Esophagus (tissue), 2 donors: ENCODE measurements around the gene DGKD. TPM values are rescaled to one million over a fixed set of nuclear protein-coding genes. Genes with fewer than 3 reads are reported as not detected.

ENCODE experiments used
- H3K27ac ChIP-seq, 2 donors: one replicate each; pipeline ENCODE4 v1.5.1; 2013; ENCODE audit warnings: low read depth in 2 of 2, mild to moderate bottlenecking in 2 of 2, inconsistent platforms in 1 of 2, low read length in 1 of 2, moderate library complexity in 1 of 2
- H3K27me3 ChIP-seq, 2 donors: one replicate each; pipeline ENCODE4 v1.6.1; 2013; ENCODE audit warnings: low read length in 2 of 2, control low read depth in 1 of 2, mild to moderate bottlenecking in 1 of 2; ENCODE audit not compliant: insufficient read depth in 2 of 2, control insufficient read depth in 1 of 2
- H3K36me3 ChIP-seq, 2 donors: one replicate each; pipeline ENCODE4 v1.6.1; 2013; ENCODE audit warnings: low read length in 1 of 2; ENCODE audit not compliant: control insufficient read depth in 2 of 2, insufficient read depth in 2 of 2
- H3K4me1 ChIP-seq, 2 donors: one replicate each; pipeline ENCODE4 v1.6.1; 2013; ENCODE audit warnings: low read length in 1 of 2; ENCODE audit not compliant: control insufficient read depth in 2 of 2, insufficient read depth in 2 of 2
- H3K4me3 ChIP-seq, 2 donors: one replicate each; pipeline ENCODE4 v1.5.1; 2013; ENCODE audit warnings: low read length in 2 of 2, mild to moderate bottlenecking in 2 of 2, low read depth in 1 of 2, moderate library complexity in 1 of 2
- H3K9me3 ChIP-seq, 2 donors: one replicate each; pipeline ENCODE4 v1.6.1; 2013; ENCODE audit warnings: mild to moderate bottlenecking in 2 of 2, low read depth in 1 of 2, low read length in 1 of 2, moderate library complexity in 1 of 2; ENCODE audit not compliant: control insufficient read depth in 2 of 2, insufficient read depth in 1 of 2
- WGBS, 2 donors: extraction: QIAGEN DNeasy Blood & Tissue Kit; methylation state at CpG; one replicate each; pipeline ENCODE4 v1.1.7; 2013; 5-methylcytosine and 5-hydroxymethylcytosine counted together
- polyA plus RNA-seq, 2 donors: library from polyadenylated mRNA; stranded (reverse); fragments of 200-250 nt; gene quantifications; one replicate each; pipeline ENCODE4 v1.2.3, GENCODE V29; 2013
- donor health status: healthy with polysubstance abuse.
- donor health status: Bipolar disorder and iron deficiency.

DGKD gene
- polyA plus RNA-seq, 2 donors: 3.3 to 15.4 TPM

DNA sequence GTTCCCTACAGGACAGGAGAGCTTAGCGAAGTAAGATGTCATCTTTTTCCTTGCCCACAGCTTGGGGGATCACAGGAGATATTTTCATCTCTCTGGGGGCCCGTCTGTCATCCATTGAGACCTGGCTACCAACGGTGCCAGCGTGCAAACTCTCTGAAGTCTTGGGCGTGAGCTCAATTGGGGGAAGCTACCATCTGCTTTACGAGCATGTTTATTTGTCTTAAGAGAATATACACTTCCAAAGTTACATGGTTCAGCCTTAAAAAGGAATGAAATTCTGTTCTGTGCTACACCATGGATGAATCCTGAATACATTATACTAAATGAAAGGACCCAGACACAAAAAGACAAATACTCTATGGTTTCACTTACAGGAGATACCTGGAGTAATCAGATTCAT lies 33.1 kb upstream of the DGKD start:
- no peaks in the 10 kb centered on the region for H3K4me1 ChIP-seq
- WGBS, 2 donors: 74 to 77% methylated on average over 6 of the region's 6 CpGs

GRCh38 chr2:233323851-233324250 lies 30.4 kb upstream of the DGKD start:
- Histone ChIP-seq H3K36me3 (no peaks in the 10 kb centered on the region), H3K27ac (no peak overlapping the region), H3K9me3 (no peaks in the 10 kb centered on the region), H3K4me1 (no peaks in the 10 kb centered on the region), H3K4me3 (no peak overlapping the region), H3K27me3 (no peaks in the 10 kb centered on the region)
- 87 to 92% methylated on average over 8 of the region's 8 CpGs for WGBS, 2 donors

More for the DNA sequence above, 33.1 kb upstream of the DGKD start:
- no peak overlapping the region for H3K27ac ChIP-seq
- H3K27me3 ChIP-seq: no peaks in the 10 kb centered on the region
- no peaks in the 10 kb centered on the region for H3K9me3 ChIP-seq
- no peaks in the 10 kb centered on the region for H3K36me3 ChIP-seq
- H3K4me3 ChIP-seq: no peak overlapping the region

DNA sequence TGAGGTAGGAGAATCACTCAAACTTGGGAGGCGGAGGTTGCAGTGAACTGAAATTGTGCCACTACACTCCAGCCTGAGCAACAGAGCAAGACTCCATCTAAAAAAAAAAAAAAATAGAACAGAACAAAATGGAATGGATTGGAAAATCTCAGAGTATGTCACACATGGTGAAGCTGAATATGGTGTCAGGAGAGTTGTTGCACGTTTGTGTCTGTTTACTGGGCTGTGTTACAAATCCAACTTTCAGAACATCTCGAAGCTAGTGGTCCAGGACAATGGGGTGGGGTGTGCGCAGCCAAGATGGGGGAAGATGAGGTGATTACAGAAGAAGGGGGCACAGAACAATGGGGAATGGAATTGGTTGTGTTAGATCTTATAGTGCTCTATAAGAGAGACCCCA lies 29.0 kb upstream of the DGKD start:
- WGBS, 2 donors: 70 to 76% methylated on average over 4 of the region's 4 CpGs
- Histone ChIP-seq H3K27ac (no peak overlapping the region), H3K9me3 (no peaks in the 10 kb centered on the region), H3K4me1 (no peaks in the 10 kb centered on the region), H3K4me3 (no peak overlapping the region), H3K27me3 (no peaks in the 10 kb centered on the region), H3K36me3 (no peaks in the 10 kb centered on the region)

- Histone ChIP-seq H3K4me3 (no peak overlapping the region), H3K27ac (no peak overlapping the region), H3K9me3 (no peaks in the 10 kb centered on the region), H3K4me1 (no peaks in the 10 kb centered on the region), H3K27me3 (no peaks in the 10 kb centered on the region), H3K36me3 (no peaks in the 10 kb centered on the region)
- 68 to 76% methylated on average over 10 of the region's 10 CpGs for WGBS, 2 donors
These were observed 28.5 kb upstream of the DGKD start for GRCh38 chr2:233325814-233326213.

- Histone ChIP-seq H3K27me3 (no peaks in the 10 kb centered on the region), H3K27ac (no peak overlapping the region), H3K4me1 (no peaks in the 10 kb centered on the region), H3K36me3 (no peaks in the 10 kb centered on the region), H3K9me3 (no peaks in the 10 kb centered on the region), H3K4me3 (no peak overlapping the region)
- 88 to 92% methylated on average over 8 of the region's 8 CpGs for WGBS, 2 donors
These were observed 27.8 kb upstream of the DGKD start for GRCh38 chr2:233326500-233326899.

DNA sequence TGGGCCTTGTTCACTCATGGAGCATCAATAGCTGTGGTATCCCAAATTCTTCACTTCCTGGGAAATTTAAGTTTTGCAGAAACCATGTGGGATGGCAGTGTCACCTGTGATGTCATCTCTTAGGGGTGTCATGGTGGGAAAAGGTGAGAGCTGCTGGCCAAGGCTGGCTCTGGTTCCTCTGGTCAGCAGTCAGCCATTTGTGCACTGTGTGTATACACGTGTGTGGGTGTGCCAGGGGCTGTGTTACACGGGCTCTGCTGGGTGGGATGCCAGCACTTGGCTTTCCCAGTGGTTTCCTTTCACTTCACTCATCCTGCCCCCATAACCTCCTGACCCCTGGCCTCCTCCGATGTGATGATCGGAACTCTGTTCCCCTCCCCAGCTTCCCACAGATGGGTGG lies 25.4 kb upstream of the DGKD start:
- 72 to 75% methylated on average over 4 of the region's 4 CpGs for WGBS, 2 donors
- H3K4me3 ChIP-seq: no peak overlapping the region
- no peaks in the 10 kb centered on the region for H3K4me1 ChIP-seq
- no peaks in the 10 kb centered on the region for H3K36me3 ChIP-seq
- H3K27me3 ChIP-seq: no peaks in the 10 kb centered on the region
- no peaks in the 10 kb centered on the region for H3K9me3 ChIP-seq
- H3K27ac ChIP-seq: no peak overlapping the region

DNA sequence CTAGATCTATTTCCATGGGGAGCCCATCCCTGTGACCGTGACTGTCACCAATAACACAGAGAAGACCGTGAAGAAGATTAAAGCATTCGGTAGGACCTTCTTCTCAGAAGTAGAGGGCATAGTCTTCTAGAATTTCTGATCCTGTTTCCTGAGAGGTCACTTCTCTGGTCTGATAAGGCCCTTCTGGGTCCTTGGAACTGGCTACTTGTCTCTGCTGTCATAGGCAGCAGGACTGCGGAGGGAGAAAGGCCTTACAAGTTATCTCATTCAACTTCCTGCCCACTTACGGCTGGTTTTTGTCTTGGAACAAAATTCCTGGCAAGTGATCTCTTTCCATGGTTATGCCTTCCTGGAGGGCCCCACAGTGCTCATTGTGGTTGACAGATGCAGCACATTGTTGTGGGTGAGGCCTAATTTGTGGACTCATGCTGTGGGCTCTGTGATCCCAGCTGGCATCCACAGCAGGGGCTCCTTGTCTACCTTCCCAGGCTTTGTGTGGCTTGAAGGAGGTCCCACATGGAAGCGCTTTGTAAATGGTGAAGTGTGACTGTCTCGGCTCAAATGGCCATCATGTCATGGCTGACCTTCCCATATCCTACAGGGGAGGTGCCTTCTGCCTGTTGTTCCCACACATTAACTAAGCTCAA lies 24.7 kb upstream of the DGKD start:
- Histone ChIP-seq H3K4me1 (no peaks in the 10 kb centered on the region), H3K9me3 (no peaks in the 10 kb centered on the region), H3K27ac (no peak overlapping the region), H3K27me3 (no peaks in the 10 kb centered on the region), H3K4me3 (no peak overlapping the region), H3K36me3 (no peaks in the 10 kb centered on the region)
- 86 to 87% methylated on average over 7 of the region's 7 CpGs for WGBS, 2 donors

GRCh38 chr2:233331536-233331935 lies 22.8 kb upstream of the DGKD start:
- WGBS, 2 donors: 76 to 78% methylated on average over 15 of the region's 15 CpGs

DNA sequence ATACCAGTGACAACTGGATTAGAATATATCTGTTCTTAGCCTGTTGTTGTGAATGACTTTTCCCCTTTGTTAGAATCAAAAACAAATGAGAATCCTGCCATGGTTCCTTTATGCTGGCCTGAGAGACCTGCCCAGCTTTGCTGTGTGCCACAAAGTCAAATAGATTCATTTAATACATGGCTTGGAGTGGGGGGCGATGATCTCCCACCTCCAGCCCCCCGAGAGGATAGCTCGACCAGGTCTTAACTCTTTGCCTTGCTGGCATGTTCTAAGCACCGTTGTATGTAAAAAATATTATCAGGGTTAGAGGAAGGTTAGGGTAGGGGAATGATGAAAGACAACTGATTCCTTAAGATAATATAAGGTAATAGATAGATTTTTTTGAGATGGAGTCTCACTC lies 22.2 kb upstream of the DGKD start:
- H3K27ac ChIP-seq: no peak overlapping the region

More at GRCh38 chr2:233331536-233331935, 22.8 kb upstream of the DGKD start:
- no peaks in the 10 kb centered on the region for H3K4me1 ChIP-seq
- no peaks in the 10 kb centered on the region for H3K27me3 ChIP-seq
- H3K9me3 ChIP-seq: no peaks in the 10 kb centered on the region
- no peak overlapping the region for H3K4me3 ChIP-seq
- H3K36me3 ChIP-seq: no peaks in the 10 kb centered on the region
- peak overlapping the region; percentile 20 to 65 for H3K27ac ChIP-seq

DNA sequence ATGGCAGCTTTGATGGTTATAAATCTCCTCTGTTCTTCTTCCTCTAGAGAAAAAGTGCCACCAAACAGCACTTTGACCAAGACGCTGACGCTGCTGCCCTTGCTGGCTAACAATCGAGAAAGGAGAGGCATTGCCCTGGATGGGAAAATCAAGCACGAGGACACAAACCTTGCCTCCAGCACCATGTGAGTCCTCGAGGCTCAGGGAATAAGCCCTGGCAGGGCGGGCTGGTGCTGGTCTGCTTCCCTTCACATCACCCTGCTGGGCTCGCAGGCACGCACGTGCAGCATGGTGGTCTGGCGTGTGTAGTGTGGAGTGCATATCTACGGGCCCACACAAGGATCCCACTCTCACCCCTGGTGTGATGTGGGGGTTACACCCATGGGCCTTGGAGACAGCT lies 19.4 kb upstream of the DGKD start:
- no peak overlapping the region for H3K27ac ChIP-seq
- no peaks in the 10 kb centered on the region for H3K36me3 ChIP-seq
- WGBS, 2 donors: 91 to 92% methylated on average over 11 of the region's 11 CpGs
- no peak overlapping the region for H3K4me3 ChIP-seq
- H3K27me3 ChIP-seq: no peaks in the 10 kb centered on the region
- no peaks in the 10 kb centered on the region for H3K9me3 ChIP-seq
- H3K4me1 ChIP-seq: no peaks in the 10 kb centered on the region

More for the DNA sequence above, 22.2 kb upstream of the DGKD start:
- Histone ChIP-seq H3K4me1 (no peaks in the 10 kb centered on the region), H3K36me3 (no peaks in the 10 kb centered on the region), H3K9me3 (no peaks in the 10 kb centered on the region), H3K27me3 (no peaks in the 10 kb centered on the region), H3K4me3 (no peak overlapping the region)
- 88 to 89% methylated on average over 4 of the region's 4 CpGs for WGBS, 2 donors
